HG02884 (cell line): ENCODE measurements around the gene AGR2.
"Not testable (repeated sequence)": the region's sequence is repeated elsewhere in the genome, so short reads cannot be mapped to it uniquely, and the experiment has no call there.

ENCODE experiments used
- ATAC-seq: cut with Tn5 transposase; IDR thresholded peaks from one replicate; pipeline ENCODE4 v1.9.1; 2021; ENCODE audit warnings: mild to moderate bottlenecking, moderate library complexity; ENCODE audit not compliant: unreplicated experiment

The AGR2 gene

GRCh38 chr7:16804674-16805439 is at the start of gene AGR2:
Gene AGR2, minus strand, starts transcription at chr7:16804999. Its CDS starts 3,203 bp downstream, at chr7:16801796.
- no peak for ATAC-seq

- ATAC-seq, result not testable (repeated sequence)
Observed at GRCh38 chr7:16853189-16853588, 48.4 kb upstream of the AGR2 start.

DNA sequence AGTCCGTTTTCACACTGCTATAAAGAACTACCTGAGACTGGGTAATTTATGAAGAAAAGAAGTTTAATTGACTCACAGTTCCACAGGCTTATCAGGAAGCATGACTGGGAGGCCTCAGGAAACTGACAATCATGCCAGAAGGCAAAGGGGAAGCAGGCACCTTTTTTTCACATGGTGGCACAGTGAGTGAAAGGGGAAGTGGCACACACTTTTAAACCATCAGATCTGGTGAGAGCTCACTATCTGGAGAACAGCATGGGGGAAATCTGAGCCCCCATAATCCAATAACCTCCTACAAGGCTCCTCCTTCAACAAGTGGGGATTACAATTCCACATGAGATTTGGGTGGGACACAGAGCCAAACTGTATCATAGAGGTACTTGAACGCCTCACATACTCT is 47.0 kb upstream of the AGR2 start:
- no peak for ATAC-seq

GRCh38 chr7:16850614-16851466 is 46.0 kb upstream of the AGR2 start:
- ATAC-seq, result no peak

GRCh38 chr7:16849296-16850148 is 44.7 kb upstream of the AGR2 start:
- ATAC-seq, result no peak

GRCh38 chr7:16847381-16847860 is 42.6 kb upstream of the AGR2 start:
- no peak for ATAC-seq

GRCh38 chr7:16846601-16847165 is 41.9 kb upstream of the AGR2 start:
- ATAC-seq, result no peak

- no peak for ATAC-seq
Observed at GRCh38 chr7:16845746-16846145, 40.9 kb upstream of the AGR2 start.

GRCh38 chr7:16841681-16842080 is 36.9 kb upstream of the AGR2 start:
- ATAC-seq, result no peak

DNA sequence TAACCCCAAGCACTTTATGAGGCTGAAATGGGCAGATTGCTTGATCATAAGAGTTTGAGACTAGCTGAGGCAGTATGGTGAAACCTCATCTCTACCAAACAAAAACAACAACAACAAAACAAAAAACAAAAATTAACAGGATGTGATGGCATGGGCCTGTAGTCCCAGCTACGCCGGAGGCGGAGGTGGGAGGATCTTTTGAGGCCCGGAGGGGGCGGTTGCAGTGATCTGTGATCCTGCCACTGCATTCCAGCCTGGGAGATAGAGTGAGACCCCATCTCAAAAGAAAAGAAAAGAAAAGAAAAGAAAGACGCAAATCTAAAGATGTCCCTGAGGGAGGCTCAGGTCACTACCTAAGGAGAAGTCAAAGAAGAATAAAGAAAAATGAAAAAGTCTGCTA is 35.3 kb upstream of the AGR2 start:
- no peak for ATAC-seq

DNA sequence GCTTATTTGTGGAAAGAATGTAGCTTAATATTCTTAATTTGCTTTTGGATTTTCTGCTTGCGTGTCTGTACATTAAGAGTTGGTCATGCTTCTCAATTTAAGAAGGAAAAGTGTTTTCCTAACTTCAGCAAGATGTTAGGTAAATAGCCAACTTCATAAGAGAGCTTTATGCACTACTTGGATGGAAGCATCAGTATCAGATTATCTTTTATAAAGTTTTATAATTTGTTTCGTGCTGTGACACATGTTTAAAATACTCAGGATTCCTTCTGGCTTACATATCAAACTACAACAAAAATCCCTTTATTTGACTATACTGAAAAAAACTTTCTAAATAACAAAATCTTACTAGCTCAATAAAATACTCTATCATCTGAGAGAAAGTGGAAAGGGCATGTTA is 34.8 kb upstream of the AGR2 start:
- no peak for ATAC-seq

DNA sequence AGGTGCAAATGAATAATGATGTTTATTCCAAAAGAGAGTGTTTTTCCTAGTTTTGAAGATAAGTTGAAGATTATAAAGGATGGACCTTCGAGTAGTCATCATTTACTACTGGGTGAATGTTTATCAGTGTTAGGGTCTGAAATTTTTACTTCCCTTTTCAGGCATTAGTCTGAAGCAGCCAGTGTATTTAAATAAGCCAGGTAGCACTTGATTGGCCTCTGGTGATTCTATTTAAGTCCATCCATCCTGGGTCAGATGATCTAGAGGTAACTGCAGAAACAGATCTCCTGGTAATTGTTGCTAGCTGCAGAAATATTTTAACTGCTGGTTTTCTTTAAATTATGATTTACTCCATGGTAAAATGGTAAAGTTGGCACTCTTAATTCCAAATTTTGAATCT is 34.1 kb upstream of the AGR2 start:
- no peak for ATAC-seq

- no peak for ATAC-seq
Observed at GRCh38 chr7:16838386-16838785, 33.6 kb upstream of the AGR2 start.

GRCh38 chr7:16836481-16836880 is 31.7 kb upstream of the AGR2 start:
- no peak for ATAC-seq

GRCh38 chr7:16833373-16833772 is 28.6 kb upstream of the AGR2 start:
- no peak for ATAC-seq

GRCh38 chr7:16826060-16826459 is 21.3 kb upstream of the AGR2 start:
- ATAC-seq, result no peak

DNA sequence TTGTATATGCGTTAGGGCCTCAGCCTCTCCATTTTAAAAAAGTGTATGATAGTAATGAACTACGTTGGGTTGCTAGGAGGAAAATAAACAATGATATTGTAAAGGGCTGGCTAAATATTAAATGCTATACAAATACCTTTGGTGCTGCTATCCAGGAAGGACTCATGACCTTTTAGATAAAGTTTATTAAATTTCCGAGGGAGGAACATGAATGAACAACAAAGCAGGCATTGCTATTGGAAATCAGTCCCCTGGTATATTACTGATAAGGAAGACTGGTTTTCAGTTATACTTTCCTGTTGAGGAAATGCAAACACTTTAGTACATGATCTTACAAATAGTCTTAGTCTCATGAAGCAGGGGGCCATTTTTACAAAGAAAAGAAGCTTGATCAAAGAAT is 17.2 kb upstream of the AGR2 start:
- ATAC-seq, result no peak

GRCh38 chr7:16818732-16819131 is 13.9 kb upstream of the AGR2 start:
- no peak for ATAC-seq

GRCh38 chr7:16817536-16817935 is 12.7 kb upstream of the AGR2 start:
- ATAC-seq, result no peak

- ATAC-seq, result no peak
Observed at GRCh38 chr7:16816824-16817223, 12.0 kb upstream of the AGR2 start.

- no peak for ATAC-seq
Observed at GRCh38 chr7:16815001-16815400, 10.2 kb upstream of the AGR2 start.
